Measurements from ENCODE around the gene EMILIN2. TPM values are rescaled to one million over a fixed set of nuclear protein-coding genes. Genes with fewer than 3 reads are reported as not detected.

The EMILIN2 gene
- total RNA-seq, 1 donor from 2014 or later, result 26.8 TPM

DNA sequence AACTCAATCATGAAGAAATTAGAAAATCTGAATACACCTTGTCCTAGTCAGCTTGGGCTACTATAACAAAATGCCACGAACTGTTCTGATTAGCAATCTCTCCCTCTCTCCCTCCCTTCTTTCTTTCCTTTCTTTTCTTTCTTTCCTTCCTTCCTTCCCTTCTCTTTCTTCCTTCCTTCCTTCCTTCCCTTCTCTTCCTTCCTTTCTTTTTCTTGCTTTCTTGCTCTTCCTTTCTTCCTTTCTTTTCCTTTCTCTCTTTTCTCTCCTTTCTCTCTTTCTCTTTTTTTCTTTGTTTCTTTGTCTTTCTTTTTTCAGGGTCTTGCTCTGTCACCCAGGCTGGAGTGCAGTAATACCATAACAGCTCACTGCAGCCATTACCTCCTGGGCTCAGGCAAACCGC, 23.6 kb upstream of the EMILIN2 start:
- H3K27ac ChIP-seq, result no peak overlapping the region
- H3K36me3 ChIP-seq, result no peaks in the 10 kb centered on the region
- H3K9me3 ChIP-seq, result no peaks in the 10 kb centered on the region
- TF ChIP-seq POLR2AphosphoS5 (IDR thresholded peaks at IDR 0.05; ENCODE audit: insufficient read depth in 1 of 2, low read depth in 1 of 2), result no peak
- H3K4me1 ChIP-seq, result peaks cover 6% of the 10 kb centered on the region
- intact Hi-C loops (cut with DNase I), result no loop called here
- H3K4me3 ChIP-seq, result no peak overlapping the region
- H3K27me3 ChIP-seq, result no peaks in the 10 kb centered on the region
- no peak for DNase-seq (ENCODE audit: extremely low spot score in 2 of 2)

DNA sequence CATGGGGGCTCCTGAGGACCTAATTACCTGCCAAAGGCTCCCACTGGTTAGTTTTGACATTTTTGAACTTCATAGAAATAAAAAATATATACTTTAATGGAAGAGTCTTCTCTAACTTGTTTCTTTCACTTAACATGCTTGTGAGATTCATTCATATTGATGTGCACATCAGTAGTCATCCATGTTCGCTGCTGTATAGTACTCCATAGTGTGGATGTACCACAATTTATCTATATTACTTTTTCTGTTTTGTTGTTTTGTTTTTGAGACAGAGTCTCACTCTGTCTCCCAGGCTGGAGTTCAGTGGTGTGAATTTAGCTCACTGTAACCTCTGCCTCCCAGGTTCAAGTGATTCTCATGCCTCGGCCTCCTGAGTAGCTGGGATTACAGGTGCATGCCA, 22.8 kb upstream of the EMILIN2 start:
- no peak for DNase-seq (ENCODE audit: extremely low spot score in 2 of 2)
- Histone ChIP-seq H3K27ac (no peak overlapping the region), H3K36me3 (no peaks in the 10 kb centered on the region), H3K27me3 (no peaks in the 10 kb centered on the region), H3K4me3 (no peak overlapping the region), H3K4me1 (peaks cover 6% of the 10 kb centered on the region), H3K9me3 (no peaks in the 10 kb centered on the region)
- intact Hi-C loops (cut with DNase I), result no loop called here
- TF ChIP-seq POLR2AphosphoS5 (IDR thresholded peaks at IDR 0.05; ENCODE audit: insufficient read depth in 1 of 2, low read depth in 1 of 2) (no peak), POLR2A (IDR thresholded peaks at IDR 0.05) (no peak)
- TF ChIP-seq, protein P1, sequence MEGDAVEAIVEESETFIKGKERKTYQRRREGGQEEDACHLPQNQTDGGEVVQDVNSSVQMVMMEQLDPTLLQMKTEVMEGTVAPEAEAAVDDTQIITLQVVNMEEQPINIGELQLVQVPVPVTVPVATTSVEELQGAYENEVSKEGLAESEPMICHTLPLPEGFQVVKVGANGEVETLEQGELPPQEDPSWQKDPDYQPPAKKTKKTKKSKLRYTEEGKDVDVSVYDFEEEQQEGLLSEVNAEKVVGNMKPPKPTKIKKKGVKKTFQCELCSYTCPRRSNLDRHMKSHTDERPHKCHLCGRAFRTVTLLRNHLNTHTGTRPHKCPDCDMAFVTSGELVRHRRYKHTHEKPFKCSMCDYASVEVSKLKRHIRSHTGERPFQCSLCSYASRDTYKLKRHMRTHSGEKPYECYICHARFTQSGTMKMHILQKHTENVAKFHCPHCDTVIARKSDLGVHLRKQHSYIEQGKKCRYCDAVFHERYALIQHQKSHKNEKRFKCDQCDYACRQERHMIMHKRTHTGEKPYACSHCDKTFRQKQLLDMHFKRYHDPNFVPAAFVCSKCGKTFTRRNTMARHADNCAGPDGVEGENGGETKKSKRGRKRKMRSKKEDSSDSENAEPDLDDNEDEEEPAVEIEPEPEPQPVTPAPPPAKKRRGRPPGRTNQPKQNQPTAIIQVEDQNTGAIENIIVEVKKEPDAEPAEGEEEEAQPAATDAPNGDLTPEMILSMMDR (IDR thresholded peaks at IDR 0.05), result no peak

DNA sequence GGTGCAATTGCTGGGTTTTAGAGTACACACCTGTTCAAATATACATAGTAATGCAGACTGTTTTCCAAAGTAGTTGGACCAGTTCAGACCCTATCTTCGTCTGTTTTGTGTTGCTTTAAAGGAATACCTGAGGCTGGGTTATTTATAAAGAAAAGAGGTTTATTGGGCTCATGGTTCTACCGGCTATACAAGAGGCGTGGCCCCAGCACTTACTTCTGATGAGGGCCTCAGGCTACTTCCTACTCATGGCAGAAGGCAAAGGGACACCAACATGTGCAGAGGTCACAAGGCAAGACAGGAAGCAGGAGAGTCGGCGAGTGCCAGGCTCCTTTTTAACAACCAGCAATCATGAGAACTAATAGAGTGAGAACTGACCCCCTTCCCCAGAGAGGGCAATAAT, 21.9 kb upstream of the EMILIN2 start:
- Histone ChIP-seq H3K9me3 (no peaks in the 10 kb centered on the region), H3K36me3 (no peaks in the 10 kb centered on the region), H3K4me3 (no peak overlapping the region), H3K27ac (no peak overlapping the region), H3K4me1 (peaks cover 6% of the 10 kb centered on the region), H3K27me3 (no peaks in the 10 kb centered on the region)
- TF ChIP-seq POLR2AphosphoS5 (IDR thresholded peaks at IDR 0.05; ENCODE audit: insufficient read depth in 1 of 2, low read depth in 1 of 2) (no peak), POLR2A (IDR thresholded peaks at IDR 0.05) (no peak)
- TF ChIP-seq, protein P1 (IDR thresholded peaks at IDR 0.05), result no peak
- intact Hi-C loops (cut with DNase I), result no loop called here
- DNase-seq (ENCODE audit: extremely low spot score in 2 of 2), result no peak

DNA sequence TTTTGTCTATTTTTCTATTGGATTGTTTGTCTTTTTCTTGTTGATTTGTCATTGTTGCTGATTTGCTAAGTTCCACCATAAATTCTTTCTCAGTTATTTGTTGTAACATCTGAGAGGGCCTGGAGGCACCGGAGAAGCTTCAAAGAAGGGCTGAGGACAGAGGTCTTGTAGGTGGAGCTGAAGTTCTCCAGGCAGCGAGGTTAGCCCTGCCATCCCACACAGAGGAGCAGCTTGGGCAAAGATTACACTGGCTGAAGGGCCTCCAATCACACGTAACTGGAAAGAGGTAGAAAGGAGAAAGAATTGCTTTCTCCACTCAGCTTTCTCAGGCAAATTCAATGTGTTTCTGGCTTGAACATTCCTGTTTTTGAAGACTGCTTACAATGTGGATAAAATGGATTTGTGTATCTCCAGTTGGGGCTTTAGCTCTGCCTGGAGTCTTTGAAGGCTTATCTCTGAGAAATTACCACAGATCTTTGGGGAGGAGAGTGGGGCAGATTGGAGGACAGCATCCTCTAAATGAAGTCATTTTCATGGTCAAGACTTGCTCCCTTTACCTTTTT, 21.1 kb upstream of the EMILIN2 start:
- no peak overlapping the region for H3K4me3 ChIP-seq
- H3K27ac ChIP-seq, result peak overlapping the region; percentile 38
- DNase-seq (ENCODE audit: extremely low spot score in 2 of 2), result no peak
- no peaks in the 10 kb centered on the region for H3K36me3 ChIP-seq
- intact Hi-C loops (cut with DNase I), result no loop called here
- H3K9me3 ChIP-seq, result no peaks in the 10 kb centered on the region
- H3K4me1 ChIP-seq, result peaks cover 6% of the 10 kb centered on the region
- TF ChIP-seq, protein P1 (IDR thresholded peaks at IDR 0.05), result no peak
- TF ChIP-seq POLR2A (IDR thresholded peaks at IDR 0.05) (no peak), POLR2AphosphoS5 (IDR thresholded peaks at IDR 0.05; ENCODE audit: insufficient read depth in 1 of 2, low read depth in 1 of 2) (no peak)
- H3K27me3 ChIP-seq, result no peaks in the 10 kb centered on the region

GRCh38 chr18:2826581-2826980, 20.2 kb upstream of the EMILIN2 start:
- TF ChIP-seq POLR2AphosphoS5 (IDR thresholded peaks at IDR 0.05; ENCODE audit: insufficient read depth in 1 of 2, low read depth in 1 of 2), result no peak
- TF ChIP-seq, protein P1 (IDR thresholded peaks at IDR 0.05), result no peak
- TF ChIP-seq POLR2A (IDR thresholded peaks at IDR 0.05), result no peak

More at GRCh38 chr18:2826581-2826980, 20.2 kb upstream of the EMILIN2 start:
- peaks cover 6% of the 10 kb centered on the region for H3K4me1 ChIP-seq
- H3K36me3 ChIP-seq, result no peaks in the 10 kb centered on the region
- intact Hi-C loops (cut with DNase I), result no loop called here
- no peak overlapping the region for H3K4me3 ChIP-seq
- H3K27me3 ChIP-seq, result no peaks in the 10 kb centered on the region
- DNase-seq (ENCODE audit: extremely low spot score in 2 of 2), result peak in 1 of 2 donors; percentile 87
- H3K27ac ChIP-seq, result peak overlapping the region; percentile 38
- H3K9me3 ChIP-seq, result no peaks in the 10 kb centered on the region
